HG02852 (cell line): ENCODE data around the gene CYBA.

ENCODE experiments used
- ATAC-seq: cut with Tn5 transposase; IDR thresholded peaks from one replicate; pipeline ENCODE4 v1.9.1; 2021; ENCODE audit warnings: mild to moderate bottlenecking, moderate library complexity; ENCODE audit not compliant: unreplicated experiment

The CYBA gene

DNA sequence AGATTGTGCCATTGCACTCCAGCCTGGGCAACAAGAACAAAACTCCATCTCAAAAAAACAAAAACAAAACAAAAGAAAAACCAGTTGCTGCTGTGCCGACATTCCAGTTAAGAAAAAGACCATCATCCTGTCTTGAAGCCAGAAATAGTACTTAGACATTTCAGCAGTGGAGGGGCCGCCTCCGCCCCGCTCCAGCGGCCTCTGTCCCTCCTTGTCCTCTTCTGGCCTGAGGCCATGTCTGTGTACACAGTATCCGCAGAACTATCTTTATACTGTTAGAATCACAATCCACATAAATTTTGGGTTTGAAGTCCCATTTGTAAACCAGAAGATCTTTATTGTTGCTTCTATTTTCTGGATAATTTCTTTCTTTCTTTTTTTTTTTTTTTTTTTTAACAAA lies 55.8 kb downstream of the CYBA start:
- ATAC-seq, result no peak

DNA sequence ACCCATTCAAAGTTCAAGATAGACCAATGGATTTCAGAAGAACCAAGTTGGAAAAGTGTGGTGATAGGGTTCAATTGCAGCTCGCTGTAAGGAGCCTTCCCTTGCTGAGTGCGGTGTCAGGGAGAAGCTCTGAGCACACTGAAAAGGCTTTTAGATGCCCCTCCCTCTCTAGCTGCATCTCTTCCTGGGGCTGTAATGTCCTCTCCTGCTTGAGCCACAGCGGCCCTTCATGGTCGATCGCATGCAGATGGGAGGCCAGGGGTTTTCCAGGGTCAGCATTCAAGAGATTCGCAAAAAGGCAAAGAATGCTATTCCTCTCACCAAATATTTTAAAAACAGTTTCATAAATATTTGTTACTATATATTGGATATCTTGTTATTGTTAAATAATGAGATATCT lies 56.9 kb downstream of the CYBA start:
- ATAC-seq, result no peak

DNA sequence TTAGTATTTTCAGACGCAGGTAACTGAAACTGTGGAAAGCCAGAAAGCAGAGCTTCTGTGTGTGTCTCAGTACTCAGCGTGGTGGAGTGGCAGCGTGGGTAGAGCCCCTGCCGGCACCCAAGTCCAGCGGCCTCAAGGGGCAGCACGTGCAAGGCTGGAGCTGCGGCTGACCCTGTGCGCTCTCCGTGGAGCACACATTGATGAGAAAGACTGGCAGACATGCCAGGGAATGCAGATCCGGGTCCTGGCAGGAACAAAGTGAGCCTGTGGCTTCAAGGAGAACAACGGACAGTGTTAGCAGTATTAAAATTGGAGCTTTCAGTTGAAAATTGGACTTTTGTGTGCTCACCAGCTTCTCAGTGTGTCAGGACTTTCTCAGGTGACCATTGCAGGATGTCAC lies 57.4 kb downstream of the CYBA start:
- ATAC-seq, result no peak
